A172 (cell line): ENCODE data around the gene TMEM134. TPM values are rescaled to one million over a fixed set of nuclear protein-coding genes. Genes with fewer than 3 reads are reported as not detected.

Experiments used
- DNase-seq: peaks from one replicate; pipeline ENCODE4 v3.0.0-alpha.2; 2015; ENCODE audit warnings: low spot score
- total RNA-seq: library from RNA; depleted of rRNA; stranded (reverse); fragments of >200 nt; shearing (Covaris generic); gene quantifications from 2 replicates; pipeline ENCODE4 v1.2.3, GENCODE V29; 2014; rRNA removed

TMEM134 gene
- total RNA-seq, 1 experiment from 2014 or later: 20.0 TPM

- no peak for DNase-seq
Observed at GRCh38 chr11:67422891-67423290, 46.2 kb downstream of the TMEM134 start.

GRCh38 chr11:67421430-67422031, 47.5 kb downstream of the TMEM134 start:
- no peak for DNase-seq

DNA sequence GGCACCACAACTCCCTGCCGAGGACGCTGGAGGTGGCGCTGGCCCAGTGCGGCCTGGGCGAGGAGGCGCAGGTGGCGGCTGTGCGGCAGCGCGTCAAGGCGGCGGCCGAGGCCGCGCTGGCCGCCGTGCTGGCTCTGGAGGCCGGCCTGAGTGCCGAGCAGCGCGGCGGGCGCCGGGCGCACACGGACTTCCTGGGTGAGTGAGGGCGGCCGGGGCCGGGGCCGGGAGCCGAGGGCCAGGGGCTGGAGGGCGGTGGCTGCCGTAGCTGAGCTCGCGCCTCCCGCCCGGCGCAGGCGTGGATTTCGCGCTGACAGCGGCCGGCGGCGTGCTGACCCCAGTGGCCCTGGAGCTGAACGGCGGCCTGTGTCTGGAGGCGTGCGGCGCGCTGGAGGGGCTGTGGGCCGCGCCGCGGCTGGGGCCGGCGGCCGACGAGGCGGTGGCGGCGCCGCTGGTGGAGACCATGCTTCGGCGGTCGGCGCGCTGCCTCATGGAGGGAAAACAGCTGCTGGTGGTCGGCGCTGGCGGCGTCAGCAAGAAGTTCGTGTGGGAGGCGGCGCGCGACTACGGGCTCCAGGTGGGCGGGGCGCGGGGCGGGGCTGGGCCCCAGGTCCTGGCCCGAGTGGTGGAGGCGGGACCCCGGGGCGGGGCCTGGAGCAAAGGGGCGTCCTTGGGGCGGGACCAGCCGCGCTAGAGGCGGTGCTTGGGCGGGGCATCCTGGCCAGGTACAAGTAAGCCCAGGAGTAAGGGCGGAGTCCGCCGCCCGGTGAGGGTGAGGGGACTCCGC, 48.2 kb downstream of the TMEM134 start:
- DNase-seq: peak; percentile 67

GRCh38 chr11:67420147-67420645, 48.9 kb downstream of the TMEM134 start:
- DNase-seq: no peak

- DNase-seq: no peak
Observed at GRCh38 chr11:67419325-67420049, 49.6 kb downstream of the TMEM134 start.

- no peak for DNase-seq
Observed at GRCh38 chr11:67418476-67419281, 50.4 kb downstream of the TMEM134 start.

DNA sequence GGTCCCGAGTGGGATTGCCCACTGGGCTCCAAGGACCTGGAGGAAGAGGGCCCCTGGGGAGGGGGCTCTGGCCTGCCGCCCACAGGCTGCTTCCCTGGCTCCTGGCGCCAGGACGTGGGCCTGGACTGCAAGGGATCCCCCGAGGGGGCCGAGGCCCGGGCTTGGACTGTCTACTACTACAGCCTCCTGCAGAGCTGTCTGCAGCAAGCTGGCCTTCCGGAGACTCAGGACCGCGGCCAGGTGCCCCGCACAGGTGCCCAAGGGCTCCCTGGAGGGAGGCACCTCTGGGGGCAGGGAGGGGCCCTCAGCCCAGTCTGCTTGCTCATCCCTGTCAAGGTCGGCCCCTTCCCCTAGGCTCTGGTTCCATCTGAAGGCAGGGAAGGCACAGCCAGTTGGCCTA, 51.6 kb downstream of the TMEM134 start:
- no peak for DNase-seq

- peak; percentile 42 for DNase-seq
Observed at GRCh38 chr11:67416416-67417335, 52.4 kb downstream of the TMEM134 start.

DNA sequence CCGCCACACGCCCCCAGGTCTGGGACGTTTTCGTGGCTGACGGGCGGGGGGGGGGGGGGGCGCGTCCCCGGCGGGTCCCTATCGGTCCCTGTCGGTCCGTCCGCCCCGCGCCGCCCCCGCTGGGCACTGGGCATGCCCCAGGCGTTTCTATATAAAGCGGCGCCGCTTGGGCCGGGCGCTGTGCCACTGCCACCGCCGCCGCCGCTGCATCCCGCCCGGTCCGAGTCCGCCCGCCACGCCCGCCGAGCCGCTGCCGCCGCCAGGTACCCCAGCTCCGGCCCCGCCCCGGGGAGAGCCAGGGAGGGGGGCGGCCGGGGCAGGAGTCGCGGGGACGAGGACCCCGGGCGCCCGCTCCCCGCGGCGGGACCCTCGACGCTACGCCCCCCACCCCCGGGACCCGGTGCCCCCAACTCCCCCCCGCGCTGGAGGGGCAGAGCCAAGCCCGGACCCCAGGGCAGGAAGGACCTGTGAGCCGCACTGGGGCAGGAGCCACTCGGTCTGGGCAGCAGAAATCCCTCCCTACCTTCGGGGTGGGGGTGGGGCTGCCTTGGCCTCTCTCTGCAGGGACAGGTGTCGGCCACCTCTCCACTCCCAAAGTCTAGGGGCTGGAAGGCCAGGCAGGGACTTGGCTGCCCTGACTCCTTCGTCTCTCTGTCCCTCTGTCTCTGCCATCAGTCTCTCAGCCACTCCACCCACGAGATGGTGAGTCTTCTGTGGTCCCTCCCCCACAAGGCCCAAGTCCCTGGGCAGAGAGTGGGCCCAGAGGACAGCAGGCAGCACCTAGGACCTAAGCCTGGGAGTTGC, 53.3 kb downstream of the TMEM134 start, which contains the start of gene CARNS1:
Gene CARNS1, plus strand, starts transcription at position 178 of the 804 bp plus-strand sequence. Its CDS starts 522 bp downstream, at position 700.
- DNase-seq: no peak

DNA sequence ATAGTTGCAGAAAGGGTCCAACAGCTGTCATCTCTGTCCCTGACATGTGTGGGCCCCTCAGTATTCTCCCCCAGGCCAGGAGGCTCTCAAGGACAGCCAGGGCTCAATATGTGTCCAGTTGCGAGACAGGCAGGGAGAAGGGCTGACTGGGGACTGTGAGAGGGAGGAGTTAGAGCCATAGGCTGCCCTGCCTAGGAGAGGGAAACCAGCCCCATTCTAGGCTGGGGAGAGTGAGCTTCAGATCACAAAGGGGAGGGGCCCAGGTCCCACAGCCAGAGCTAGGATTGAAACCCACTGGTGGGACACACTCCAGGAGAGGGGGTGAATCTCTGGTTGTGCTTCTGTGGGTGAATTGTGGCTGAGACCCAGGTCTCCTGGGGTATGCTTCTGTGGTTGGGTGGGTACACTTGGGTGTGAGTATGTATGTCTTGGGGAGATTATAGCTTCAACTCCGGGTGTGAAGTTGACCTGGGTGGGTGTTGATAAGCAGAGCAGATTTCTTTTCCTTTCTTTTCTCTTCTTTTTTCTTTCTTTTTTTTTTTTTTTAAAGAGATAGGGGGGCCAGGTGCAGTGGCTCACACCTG, 55.7 kb downstream of the TMEM134 start:
- no peak for DNase-seq

GRCh38 chr11:67412495-67413179, 56.4 kb downstream of the TMEM134 start:
- no peak for DNase-seq

DNA sequence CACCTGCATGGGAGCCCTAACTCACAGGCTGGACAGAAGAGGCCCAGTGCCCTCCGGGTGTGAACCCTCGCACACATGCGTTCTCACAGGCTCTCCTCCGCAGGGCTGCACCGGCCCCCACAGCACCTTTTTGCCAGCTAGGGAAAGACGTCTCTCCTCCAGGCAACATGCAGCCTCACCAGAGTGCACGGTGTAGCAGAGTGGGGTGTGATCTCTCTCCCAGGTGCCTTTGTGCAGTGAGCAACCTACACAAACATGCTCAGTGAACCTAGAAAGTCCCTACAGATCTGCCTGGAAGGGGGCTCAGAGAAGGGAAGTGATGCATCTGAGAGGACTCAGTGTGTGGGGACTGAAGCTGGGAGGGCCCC, 57.3 kb downstream of the TMEM134 start:
- DNase-seq: no peak

Other genes starting within 250 kb of the TMEM134 start
- gene GRK2, start 202.8 kb downstream of the TMEM134 start, total RNA-seq: 40.3 and 44.6 TPM in 2 replicates
- 25.4 and 51.8 TPM in 2 replicates for gene ANKRD13D, start 179.9 kb downstream of the TMEM134 start, total RNA-seq
- gene SSH3, start 165.7 kb downstream of the TMEM134 start, total RNA-seq: 3.2 and 10.0 TPM in 2 replicates
- 75.8 and 96.0 TPM in 2 replicates for gene POLD4, start 115.7 kb downstream of the TMEM134 start, total RNA-seq
- gene CLCF1, start 95.7 kb downstream of the TMEM134 start, total RNA-seq: 7.5 and 8.1 TPM in 2 replicates
- 6.2 and 15.0 TPM in 2 replicates for gene RAD9A, start 77.3 kb downstream of the TMEM134 start, total RNA-seq
- 192 and 217 TPM in 2 replicates for gene PPP1CA, start 67.4 kb downstream of the TMEM134 start, total RNA-seq
- gene TBC1D10C, start 65.2 kb downstream of the TMEM134 start, total RNA-seq: not detected in 2 replicates
- gene CARNS1, start 53.6 kb downstream of the TMEM134 start, total RNA-seq: 0.05 TPM in 1 of 2 replicates, not detected in the other
- gene RPS6KB2, start 40.8 kb downstream of the TMEM134 start, total RNA-seq: 83.6 and 89.8 TPM in 2 replicates
- 1.5 and 2.3 TPM in 2 replicates for gene PTPRCAP, start 31.6 kb downstream of the TMEM134 start, total RNA-seq
- 108 and 116 TPM in 2 replicates for gene CORO1B, start 25.8 kb downstream of the TMEM134 start, total RNA-seq
- gene GPR152, start 16.5 kb downstream of the TMEM134 start, total RNA-seq: not detected in 2 replicates
- gene CABP4, start 13.9 kb downstream of the TMEM134 start, total RNA-seq: not detected in 2 replicates
- 95.8 and 99.9 TPM in 2 replicates for gene AIP, start 13.8 kb upstream of the TMEM134 start, total RNA-seq
- 27.0 and 29.9 TPM in 2 replicates for gene PITPNM1, start 36.1 kb upstream of the TMEM134 start, total RNA-seq
- gene CDK2AP2, start 38.9 kb upstream of the TMEM134 start, total RNA-seq: 48.4 and 50.9 TPM in 2 replicates
- not detected in 2 replicates for gene CABP2, start 54.2 kb upstream of the TMEM134 start, total RNA-seq
- gene GSTP1, start 114.6 kb upstream of the TMEM134 start, total RNA-seq: 639 and 900 TPM in 2 replicates
- 171 and 199 TPM in 2 replicates for gene NDUFV1, start 137.7 kb upstream of the TMEM134 start, total RNA-seq
- gene NUDT8, start 160.7 kb upstream of the TMEM134 start, total RNA-seq: 5.3 and 11.9 TPM in 2 replicates
- gene TBX10, start 170.5 kb upstream of the TMEM134 start, total RNA-seq: not detected in 2 replicates
- gene ACY3, start 181.5 kb upstream of the TMEM134 start, total RNA-seq: 0.41 and 0.89 TPM in 2 replicates
- gene ALDH3B2, start 205.4 kb upstream of the TMEM134 start, total RNA-seq: not detected in 2 replicates